IPS-15b (cell line): ENCODE measurements around the gene KCNE3.

Experiments
- H3K27me3 ChIP-seq: one replicate; pipeline ENCODE4 v1.6.1; 2013; ENCODE audit warnings: low read length; ENCODE audit not compliant: control insufficient read depth, insufficient read depth
- H3K36me3 ChIP-seq: one replicate; pipeline ENCODE4 v1.6.1; 2013; ENCODE audit warnings: low read length; ENCODE audit not compliant: control insufficient read depth, insufficient read depth
- H3K4me1 ChIP-seq: one replicate; pipeline ENCODE4 v1.6.1; 2013; ENCODE audit warnings: mild to moderate bottlenecking, low read length; ENCODE audit not compliant: control insufficient read depth, insufficient read depth
- H3K4me3 ChIP-seq: one replicate; pipeline ENCODE4 v1.5.1; 2013; ENCODE audit warnings: low read depth, low read length
- H3K9ac ChIP-seq: one replicate; pipeline ENCODE4 v1.6.1; 2013; ENCODE audit warnings: low read depth, mild to moderate bottlenecking, low read length
- H3K9me3 ChIP-seq: one replicate; pipeline ENCODE4 v1.6.1; 2013; ENCODE audit warnings: mild to moderate bottlenecking, low read length; ENCODE audit not compliant: control insufficient read depth, insufficient read depth

Gene KCNE3

GRCh38 chr11:74487875-74488274, 20.5 kb upstream of the KCNE3 start:
- H3K27me3 ChIP-seq, result no peaks in the 10 kb centered on the region
- H3K4me1 ChIP-seq, result no peaks in the 10 kb centered on the region
- no peaks in the 10 kb centered on the region for H3K9me3 ChIP-seq
- H3K4me3 ChIP-seq, result no peak overlapping the region
- H3K9ac ChIP-seq, result no peak overlapping the region
- H3K36me3 ChIP-seq, result no peaks in the 10 kb centered on the region

- no peaks in the 10 kb centered on the region for H3K9me3 ChIP-seq
- H3K36me3 ChIP-seq, result no peaks in the 10 kb centered on the region
- H3K4me3 ChIP-seq, result no peak overlapping the region
- no peak overlapping the region for H3K9ac ChIP-seq
- no peaks in the 10 kb centered on the region for H3K4me1 ChIP-seq
- no peaks in the 10 kb centered on the region for H3K27me3 ChIP-seq
These were observed 18.5 kb upstream of the KCNE3 start for GRCh38 chr11:74485868-74486267.

GRCh38 chr11:74480688-74481417, 13.5 kb upstream of the KCNE3 start:
- H3K9ac ChIP-seq, result no peak overlapping the region
- H3K4me3 ChIP-seq, result no peak overlapping the region
- no peaks in the 10 kb centered on the region for H3K4me1 ChIP-seq
- H3K27me3 ChIP-seq, result no peaks in the 10 kb centered on the region
- no peaks in the 10 kb centered on the region for H3K9me3 ChIP-seq
- no peaks in the 10 kb centered on the region for H3K36me3 ChIP-seq

- H3K4me1 ChIP-seq, result no peaks in the 10 kb centered on the region
- H3K9me3 ChIP-seq, result no peaks in the 10 kb centered on the region
- H3K36me3 ChIP-seq, result no peaks in the 10 kb centered on the region
- H3K9ac ChIP-seq, result no peak overlapping the region
- H3K4me3 ChIP-seq, result no peak overlapping the region
- no peaks in the 10 kb centered on the region for H3K27me3 ChIP-seq
These were observed 12.4 kb upstream of the KCNE3 start for GRCh38 chr11:74479732-74480123.

GRCh38 chr11:74478877-74479731, 11.8 kb upstream of the KCNE3 start:
- H3K4me3 ChIP-seq, result no peak overlapping the region
- H3K9ac ChIP-seq, result no peak overlapping the region
- H3K36me3 ChIP-seq, result no peaks in the 10 kb centered on the region
- no peaks in the 10 kb centered on the region for H3K4me1 ChIP-seq
- H3K27me3 ChIP-seq, result no peaks in the 10 kb centered on the region
- H3K9me3 ChIP-seq, result no peaks in the 10 kb centered on the region

- Histone ChIP-seq H3K27me3 (no peaks in the 10 kb centered on the region), H3K9me3 (no peaks in the 10 kb centered on the region), H3K9ac (no peak overlapping the region), H3K4me1 (no peaks in the 10 kb centered on the region), H3K4me3 (no peak overlapping the region), H3K36me3 (no peaks in the 10 kb centered on the region)
These were observed 9.2 kb upstream of the KCNE3 start for GRCh38 chr11:74476536-74476935.

GRCh38 chr11:74474316-74474715, 7.0 kb upstream of the KCNE3 start:
- H3K36me3 ChIP-seq, result no peaks in the 10 kb centered on the region
- no peaks in the 10 kb centered on the region for H3K27me3 ChIP-seq
- H3K4me3 ChIP-seq, result no peak overlapping the region
- H3K9me3 ChIP-seq, result no peaks in the 10 kb centered on the region
- H3K9ac ChIP-seq, result no peak overlapping the region
- H3K4me1 ChIP-seq, result no peaks in the 10 kb centered on the region

GRCh38 chr11:74473382-74474173, 6.2 kb upstream of the KCNE3 start:
- Histone ChIP-seq H3K9me3 (no peaks in the 10 kb centered on the region), H3K4me3 (no peak overlapping the region), H3K9ac (no peak overlapping the region), H3K27me3 (no peaks in the 10 kb centered on the region), H3K36me3 (no peaks in the 10 kb centered on the region), H3K4me1 (no peaks in the 10 kb centered on the region)

- Histone ChIP-seq H3K9me3 (no peaks in the 10 kb centered on the region), H3K4me3 (no peak overlapping the region), H3K27me3 (peaks cover 6% of the 10 kb centered on the region), H3K36me3 (no peaks in the 10 kb centered on the region), H3K9ac (no peak overlapping the region), H3K4me1 (no peaks in the 10 kb centered on the region)
These were observed 4.5 kb upstream of the KCNE3 start for GRCh38 chr11:74471668-74472429.

- no peak overlapping the region for H3K4me3 ChIP-seq
- no peaks in the 10 kb centered on the region for H3K9me3 ChIP-seq
- H3K9ac ChIP-seq, result no peak overlapping the region
- H3K36me3 ChIP-seq, result no peaks in the 10 kb centered on the region
- peaks cover 14% of the 10 kb centered on the region for H3K27me3 ChIP-seq
- H3K4me1 ChIP-seq, result no peaks in the 10 kb centered on the region
These were observed 3.7 kb upstream of the KCNE3 start for GRCh38 chr11:74471037-74471436.

GRCh38 chr11:74470526-74470925, 3.2 kb upstream of the KCNE3 start:
- no peak overlapping the region for H3K9ac ChIP-seq
- H3K27me3 ChIP-seq, result peaks cover 16% of the 10 kb centered on the region
- H3K9me3 ChIP-seq, result no peaks in the 10 kb centered on the region
- no peaks in the 10 kb centered on the region for H3K36me3 ChIP-seq
- no peak overlapping the region for H3K4me3 ChIP-seq
- H3K4me1 ChIP-seq, result no peaks in the 10 kb centered on the region
